ENCODE measurements around the gene TMEM52. TPM values are rescaled to one million over a fixed set of nuclear protein-coding genes. Genes with fewer than 3 reads are reported as not detected.

Gene TMEM52
- total and polyA plus RNA-seq, 2 of the 13 experiments (the other 11 are each of a cell fraction or from before 2014, with no cell fraction given) = 13.2 to 18.7 TPM

DNA sequence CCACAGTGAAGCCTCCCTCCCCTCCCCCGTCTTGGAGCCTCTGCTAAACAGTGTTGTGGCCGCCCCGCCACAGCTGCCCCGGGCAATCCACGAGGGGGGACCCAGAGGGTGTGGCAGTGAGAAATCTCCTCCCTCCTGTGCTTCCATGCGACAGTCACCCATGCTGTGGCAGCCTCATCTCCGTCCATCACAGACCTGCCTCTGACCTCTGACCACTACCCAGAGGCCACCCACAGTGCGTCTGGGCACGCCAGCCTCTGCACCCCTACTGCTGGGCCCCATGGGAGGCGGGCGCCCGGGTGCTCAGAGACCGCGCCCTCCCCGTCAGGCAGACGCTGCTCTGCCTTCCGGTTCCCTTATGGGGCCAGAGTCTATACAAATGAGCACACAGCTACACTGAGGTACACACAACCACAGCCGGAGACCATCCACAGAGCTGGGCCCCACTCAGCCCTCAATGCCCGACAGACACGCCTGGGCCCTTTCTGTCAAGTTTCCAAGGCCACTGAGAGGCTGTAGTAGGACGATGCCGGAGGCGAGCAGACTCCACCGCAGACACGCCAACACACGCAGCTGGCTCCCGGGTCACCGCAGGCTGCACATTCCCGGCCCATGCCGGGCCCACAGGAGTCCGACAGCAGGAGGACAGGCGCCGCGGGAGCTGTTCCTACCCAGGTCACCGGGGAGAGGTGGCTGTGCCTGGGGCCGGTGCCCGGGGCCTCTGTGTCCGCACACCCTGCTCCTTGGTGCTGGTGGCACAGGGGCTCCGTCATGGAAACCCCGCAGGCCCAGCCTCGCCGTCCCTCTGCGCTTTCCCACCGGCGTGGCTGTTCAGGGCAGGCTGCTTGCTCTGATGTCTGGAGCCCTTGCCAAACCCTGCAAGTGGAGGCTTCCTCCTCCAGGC is 23.9 kb upstream of the TMEM52 start (continued):
- TF ChIP-seq, protein P1, sequence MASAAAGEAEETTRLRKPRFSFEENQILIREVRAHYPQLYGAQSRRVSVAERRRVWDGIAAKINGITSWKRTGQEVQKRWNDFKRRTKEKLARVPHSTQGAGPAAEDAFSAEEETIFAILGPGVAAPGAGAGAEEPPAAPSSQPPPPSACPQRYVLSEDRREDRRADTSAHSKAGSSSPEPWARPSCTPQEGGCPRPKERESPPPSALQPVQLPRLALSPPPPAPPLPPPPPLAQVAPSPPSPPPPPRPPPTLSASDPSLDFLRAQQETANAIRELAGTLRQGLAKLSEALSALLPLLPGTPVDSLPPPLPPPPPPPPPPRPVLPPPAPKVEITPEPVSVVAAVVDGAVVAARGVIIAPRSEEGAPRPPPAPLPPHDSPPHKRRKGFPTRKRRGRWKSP (CRISPR knock-in tag; IDR thresholded peaks at IDR 0.05) = peak; percentile 26; the same call in 1 of the 2 replicates
- TF ChIP-seq ZNF10 (CRISPR knock-in tag; IDR thresholded peaks at IDR 0.05; ENCODE audit: borderline replicate concordance, low read depth) (no peak), MBNL3 (CRISPR knock-in tag; conservative IDR thresholded peaks at IDR 0.05) (no peak), ZNF737 (CRISPR knock-in tag; IDR thresholded peaks at IDR 0.05; ENCODE audit: borderline replicate concordance) (no peak), HOXD1 (CRISPR knock-in tag; IDR thresholded peaks at IDR 0.05) (peak; percentile 65; the same call in 1 of the 2 replicates), ZNF329 (CRISPR knock-in tag; IDR thresholded peaks at IDR 0.05; ENCODE audit: low read depth) (no peak), ZNF12 (CRISPR knock-in tag; IDR thresholded peaks at IDR 0.05) (no peak), SNAI1 (CRISPR knock-in tag; IDR thresholded peaks at IDR 0.05; ENCODE audit: borderline replicate concordance) (no peak), ZBTB7A (CRISPR knock-in tag; IDR thresholded peaks at IDR 0.05) (peak; percentile 86; the same call in 1 of the 2 replicates), LCORL (IDR thresholded peaks at IDR 0.05) (no peak), LCORL (CRISPR knock-in tag; IDR thresholded peaks at IDR 0.05) (peak; percentile 87), ADNP (CRISPR knock-in tag; IDR thresholded peaks at IDR 0.05) (no peak), SNAPC2 (CRISPR knock-in tag; IDR thresholded peaks at IDR 0.05) (0 out of 2 replicates have a peak, but pooled peaks have one; percentile 8), TBL1XR1 (IDR thresholded peaks at IDR 0.05; ENCODE audit: borderline replicate concordance, low read length, partially characterized antibody) (peak; percentile 68), MYNN (CRISPR knock-in tag; IDR thresholded peaks at IDR 0.05; ENCODE audit: low read depth) (no peak), NFKBIZ (CRISPR knock-in tag; IDR thresholded peaks at IDR 0.05) (no peak)
- TF ChIP-seq, protein P2, sequence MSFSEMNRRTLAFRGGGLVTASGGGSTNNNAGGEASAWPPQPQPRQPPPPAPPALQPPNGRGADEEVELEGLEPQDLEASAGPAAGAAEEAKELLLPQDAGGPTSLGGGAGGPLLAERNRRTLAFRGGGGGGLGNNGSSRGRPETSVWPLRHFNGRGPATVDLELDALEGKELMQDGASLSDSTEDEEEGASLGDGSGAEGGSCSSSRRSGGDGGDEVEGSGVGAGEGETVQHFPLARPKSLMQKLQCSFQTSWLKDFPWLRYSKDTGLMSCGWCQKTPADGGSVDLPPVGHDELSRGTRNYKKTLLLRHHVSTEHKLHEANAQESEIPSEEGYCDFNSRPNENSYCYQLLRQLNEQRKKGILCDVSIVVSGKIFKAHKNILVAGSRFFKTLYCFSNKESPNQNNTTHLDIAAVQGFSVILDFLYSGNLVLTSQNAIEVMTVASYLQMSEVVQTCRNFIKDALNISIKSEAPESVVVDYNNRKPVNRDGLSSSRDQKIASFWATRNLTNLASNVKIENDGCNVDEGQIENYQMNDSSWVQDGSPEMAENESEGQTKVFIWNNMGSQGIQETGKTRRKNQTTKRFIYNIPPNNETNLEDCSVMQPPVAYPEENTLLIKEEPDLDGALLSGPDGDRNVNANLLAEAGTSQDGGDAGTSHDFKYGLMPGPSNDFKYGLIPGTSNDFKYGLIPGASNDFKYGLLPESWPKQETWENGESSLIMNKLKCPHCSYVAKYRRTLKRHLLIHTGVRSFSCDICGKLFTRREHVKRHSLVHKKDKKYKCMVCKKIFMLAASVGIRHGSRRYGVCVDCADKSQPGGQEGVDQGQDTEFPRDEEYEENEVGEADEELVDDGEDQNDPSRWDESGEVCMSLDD (CRISPR knock-in tag; IDR thresholded peaks at IDR 0.05; ENCODE audit: borderline replicate concordance) = peak; percentile 73; the same call in 1 of the 2 replicates
- TF ChIP-seq, protein P3, sequence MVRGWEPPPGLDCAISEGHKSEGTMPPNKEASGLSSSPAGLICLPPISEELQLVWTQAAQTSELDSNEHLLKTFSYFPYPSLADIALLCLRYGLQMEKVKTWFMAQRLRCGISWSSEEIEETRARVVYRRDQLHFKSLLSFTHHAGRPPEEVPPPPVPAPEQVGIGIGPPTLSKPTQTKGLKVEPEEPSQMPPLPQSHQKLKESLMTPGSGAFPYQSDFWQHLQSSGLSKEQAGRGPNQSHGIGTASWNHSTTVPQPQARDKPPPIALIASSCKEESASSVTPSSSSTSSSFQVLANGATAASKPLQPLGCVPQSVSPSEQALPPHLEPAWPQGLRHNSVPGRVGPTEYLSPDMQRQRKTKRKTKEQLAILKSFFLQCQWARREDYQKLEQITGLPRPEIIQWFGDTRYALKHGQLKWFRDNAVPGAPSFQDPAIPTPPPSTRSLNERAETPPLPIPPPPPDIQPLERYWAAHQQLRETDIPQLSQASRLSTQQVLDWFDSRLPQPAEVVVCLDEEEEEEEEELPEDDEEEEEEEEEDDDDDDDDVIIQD (CRISPR knock-in tag; IDR thresholded peaks at IDR 0.05; ENCODE audit: low read depth) = no peak; the same call in 1 of the 2 replicates
- TF ChIP-seq, protein P4, sequence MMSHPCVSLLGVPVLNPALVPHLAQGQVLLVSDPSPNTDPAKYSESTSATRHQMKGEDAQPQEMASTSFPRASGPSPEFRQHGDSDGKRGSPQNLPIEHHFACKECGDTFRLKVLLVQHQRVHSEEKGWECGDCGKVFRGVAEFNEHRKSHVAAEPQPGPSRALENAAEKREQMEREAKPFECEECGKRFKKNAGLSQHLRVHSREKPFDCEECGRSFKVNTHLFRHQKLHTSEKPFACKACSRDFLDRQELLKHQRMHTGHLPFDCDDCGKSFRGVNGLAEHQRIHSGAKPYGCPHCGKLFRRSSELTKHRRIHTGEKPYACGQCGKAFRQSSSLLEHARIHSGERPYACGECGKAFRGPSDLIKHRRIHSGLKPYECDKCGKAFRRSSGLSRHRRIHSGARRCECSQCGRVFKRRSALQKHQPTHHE (CRISPR knock-in tag; IDR thresholded peaks at IDR 0.05; ENCODE audit: borderline replicate concordance) = peak; percentile 81; the same call in 1 of the 2 replicates
- TF ChIP-seq, protein P5, sequence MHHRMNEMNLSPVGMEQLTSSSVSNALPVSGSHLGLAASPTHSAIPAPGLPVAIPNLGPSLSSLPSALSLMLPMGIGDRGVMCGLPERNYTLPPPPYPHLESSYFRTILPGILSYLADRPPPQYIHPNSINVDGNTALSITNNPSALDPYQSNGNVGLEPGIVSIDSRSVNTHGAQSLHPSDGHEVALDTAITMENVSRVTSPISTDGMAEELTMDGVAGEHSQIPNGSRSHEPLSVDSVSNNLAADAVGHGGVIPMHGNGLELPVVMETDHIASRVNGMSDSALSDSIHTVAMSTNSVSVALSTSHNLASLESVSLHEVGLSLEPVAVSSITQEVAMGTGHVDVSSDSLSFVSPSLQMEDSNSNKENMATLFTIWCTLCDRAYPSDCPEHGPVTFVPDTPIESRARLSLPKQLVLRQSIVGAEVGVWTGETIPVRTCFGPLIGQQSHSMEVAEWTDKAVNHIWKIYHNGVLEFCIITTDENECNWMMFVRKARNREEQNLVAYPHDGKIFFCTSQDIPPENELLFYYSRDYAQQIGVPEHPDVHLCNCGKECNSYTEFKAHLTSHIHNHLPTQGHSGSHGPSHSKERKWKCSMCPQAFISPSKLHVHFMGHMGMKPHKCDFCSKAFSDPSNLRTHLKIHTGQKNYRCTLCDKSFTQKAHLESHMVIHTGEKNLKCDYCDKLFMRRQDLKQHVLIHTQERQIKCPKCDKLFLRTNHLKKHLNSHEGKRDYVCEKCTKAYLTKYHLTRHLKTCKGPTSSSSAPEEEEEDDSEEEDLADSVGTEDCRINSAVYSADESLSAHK (CRISPR knock-in tag; IDR thresholded peaks at IDR 0.05; ENCODE audit: borderline replicate concordance) = no peak
